Trophoblast cell (in vitro differentiated cells and primary cell): ENCODE data around the gene CERS6.
A peak's percentile ranks its signal among the peaks of the same experiment; 100 is the strongest.

Experiments
- DNase-seq, 2 donors: peaks; one replicate each; pipeline ENCODE4 v3.0.0-alpha.2; 2016
- H2AFZ ChIP-seq: 2 replicates; pipeline ENCODE4 v1.6.1; 2013; ENCODE audit warnings: low read length, moderate library complexity, mild to moderate bottlenecking; ENCODE audit not compliant: insufficient read depth, poor library complexity
- H2AK5ac ChIP-seq: 2 replicates; pipeline ENCODE4 v1.6.1; 2013; ENCODE audit warnings: mild to moderate bottlenecking, low read length
- H2BK120ac ChIP-seq: 2 replicates; pipeline ENCODE4 v1.6.1; 2013; ENCODE audit warnings: low read length, mild to moderate bottlenecking, moderate library complexity; ENCODE audit not compliant: insufficient read depth, poor library complexity
- H2BK12ac ChIP-seq: 2 replicates; pipeline ENCODE4 v1.6.1; 2013; ENCODE audit warnings: mild to moderate bottlenecking, low read length, moderate library complexity
- H2BK5ac ChIP-seq: 2 replicates; pipeline ENCODE4 v1.6.1; 2013; ENCODE audit warnings: low read length, low read depth, moderate library complexity, mild to moderate bottlenecking; ENCODE audit not compliant: poor library complexity
- H3K14ac ChIP-seq: 2 replicates; pipeline ENCODE4 v1.6.1; 2013; ENCODE audit warnings: mild to moderate bottlenecking, low read length
- H3K18ac ChIP-seq: 2 replicates; pipeline ENCODE4 v1.6.1; 2013; ENCODE audit warnings: mild to moderate bottlenecking, low read length
- H3K23ac ChIP-seq: 2 replicates; pipeline ENCODE4 v1.6.1; 2013; ENCODE audit warnings: low read length
- H3K27ac ChIP-seq: 2 replicates; pipeline ENCODE4 v1.5.1; 2013; ENCODE audit warnings: low read depth, mild to moderate bottlenecking, inconsistent platforms, low read length, moderate library complexity
- H3K27me3 ChIP-seq: 2 replicates; pipeline ENCODE4 v1.6.1; 2013; ENCODE audit warnings: inconsistent platforms, mild to moderate bottlenecking, low read length, moderate library complexity; ENCODE audit not compliant: insufficient read depth
- H3K36me3 ChIP-seq, 2 experiments: 1 replicate in 1 of 2; 2 replicates in 1 of 2; pipeline ENCODE4 v1.6.1; 2013; ENCODE audit warnings: low read length in 2 of 2, mild to moderate bottlenecking in 2 of 2, moderate library complexity in 1 of 2; ENCODE audit not compliant: insufficient read depth in 2 of 2, control insufficient read depth in 1 of 2
- H3K4ac ChIP-seq: 2 replicates; pipeline ENCODE4 v1.6.1; 2013; ENCODE audit warnings: low read depth, mild to moderate bottlenecking, low read length, moderate library complexity
- H3K4me1 ChIP-seq, 2 experiments: 1 replicate in 1 of 2; 2 replicates in 1 of 2; pipeline ENCODE4 v1.6.1; 2013; ENCODE audit warnings: low read length in 2 of 2, mild to moderate bottlenecking in 2 of 2, moderate library complexity in 1 of 2; ENCODE audit not compliant: insufficient read depth in 2 of 2, control insufficient read depth in 1 of 2
- H3K4me2 ChIP-seq: 2 replicates; pipeline ENCODE4 v1.6.1; 2013; ENCODE audit warnings: inconsistent platforms, mild to moderate bottlenecking, low read length, moderate library complexity
- H3K4me3 ChIP-seq: 2 replicates; pipeline ENCODE4 v1.5.1; 2013; ENCODE audit warnings: mild to moderate bottlenecking, low read depth, low read length, inconsistent platforms
- H3K79me1 ChIP-seq: one replicate; pipeline ENCODE4 v1.6.1; 2013; ENCODE audit warnings: low read length
- H3K79me2 ChIP-seq: 2 replicates; pipeline ENCODE4 v1.6.1; 2013; ENCODE audit warnings: low read length, mild to moderate bottlenecking; ENCODE audit not compliant: control insufficient read depth, insufficient read depth, poor library complexity
- H3K9ac ChIP-seq: 2 replicates; pipeline ENCODE4 v1.6.1; 2013; ENCODE audit warnings: mild to moderate bottlenecking, low read length
- H3K9me3 ChIP-seq: 2 replicates; pipeline ENCODE4 v1.6.1; 2013; ENCODE audit warnings: low read depth, mild to moderate bottlenecking, control low read depth, inconsistent platforms, low read length; ENCODE audit not compliant: insufficient read depth
- H4K12ac ChIP-seq: 2 replicates; pipeline ENCODE4 v1.6.1; 2013; ENCODE audit warnings: low read depth, mild to moderate bottlenecking, low read length, moderate library complexity
- H4K8ac ChIP-seq: 2 replicates; pipeline ENCODE4 v1.6.1; 2013; ENCODE audit warnings: low read depth, mild to moderate bottlenecking, low read length, moderate library complexity
- H4K91ac ChIP-seq: one replicate; pipeline ENCODE4 v1.6.1; 2013; ENCODE audit warnings: low read depth, mild to moderate bottlenecking, low read length, moderate library complexity
- WGBS: extraction: QIAGEN DNeasy Blood & Tissue Kit; methylation state at CpG from one replicate; pipeline ENCODE4 v1.1.7; 2013; ENCODE audit warnings: missing lambda C conversion rate; ENCODE audit not compliant: insufficient read length, insufficient coverage; ENCODE audit errors: extremely low coverage; 5-methylcytosine and 5-hydroxymethylcytosine counted together

The CERS6 gene

DNA sequence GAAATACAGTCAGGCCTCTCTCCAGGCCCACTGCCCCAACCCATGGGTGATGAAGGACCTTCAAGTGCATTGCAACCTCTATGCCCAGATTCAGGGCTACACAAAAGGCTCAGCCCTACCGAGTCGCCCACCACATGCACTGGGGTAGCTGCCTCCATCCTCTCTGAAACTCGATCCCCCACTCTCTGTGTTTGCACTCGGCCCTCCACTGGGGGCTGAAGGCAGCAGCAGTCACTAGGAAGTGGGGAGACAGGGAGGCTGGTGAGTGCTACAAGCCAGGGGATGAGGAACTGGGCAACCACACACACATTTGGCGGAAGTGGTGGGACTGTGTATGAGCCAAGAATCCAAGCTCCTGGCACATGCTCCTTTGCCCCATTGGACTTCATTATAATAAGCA, 94.6 kb downstream of the CERS6 start:
- H3K14ac ChIP-seq = no peak overlapping the region
- H3K4ac ChIP-seq = no peak overlapping the region
- H3K27me3 ChIP-seq = no peaks in the 10 kb centered on the region
- no peak overlapping the region for H3K18ac ChIP-seq
- no peaks in the 10 kb centered on the region for H3K36me3 ChIP-seq
- no peak overlapping the region for H4K12ac ChIP-seq
- H3K9ac ChIP-seq = no peak overlapping the region
- no peak overlapping the region for H2BK5ac ChIP-seq
- H3K23ac ChIP-seq = no peak overlapping the region
- no peaks in the 10 kb centered on the region for H3K79me1 ChIP-seq
- H4K91ac ChIP-seq = no peak overlapping the region
- no peaks in the 10 kb centered on the region for H3K9me3 ChIP-seq
- DNase-seq = no peak
- H2AK5ac ChIP-seq = no peak overlapping the region
- no peak overlapping the region for H3K27ac ChIP-seq
- H3K4me2 ChIP-seq = no peak overlapping the region
- no peak overlapping the region for H2BK12ac ChIP-seq
- WGBS = no CpG with 5 or more reads among the region's 5 CpGs
- no peak overlapping the region for H3K4me3 ChIP-seq
- no peak overlapping the region for H4K8ac ChIP-seq
- H2AFZ ChIP-seq = no peak overlapping the region
- H2BK120ac ChIP-seq = no peak overlapping the region
- no peaks in the 10 kb centered on the region for H3K79me2 ChIP-seq
- H3K4me1 ChIP-seq = peaks cover 0 to 5% of the 10 kb centered on the region in 2 experiments

DNA sequence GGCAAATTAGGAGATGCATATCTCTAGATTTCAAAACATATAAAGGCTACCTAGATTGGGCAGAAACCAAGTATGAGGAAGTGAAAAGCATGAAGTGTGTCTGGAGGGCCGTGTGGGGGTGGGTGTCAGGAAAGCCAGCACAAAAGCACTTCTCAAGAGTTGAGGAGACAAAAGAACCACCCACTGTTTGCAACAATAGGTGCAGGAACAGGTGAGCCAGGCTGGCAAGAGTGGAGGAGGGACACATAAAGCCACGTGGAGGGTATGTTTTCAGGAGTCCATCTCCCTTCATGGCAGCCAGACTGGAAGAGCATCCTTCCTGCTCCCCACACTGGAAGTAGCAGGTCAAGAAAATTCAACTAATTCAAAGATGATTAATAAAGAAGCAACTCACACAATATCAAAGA, 96.4 kb downstream of the CERS6 start:
- Histone ChIP-seq H2BK12ac (no peak overlapping the region), H2BK5ac (no peak overlapping the region), H3K9me3 (no peaks in the 10 kb centered on the region), H3K27ac (no peak overlapping the region), H3K4ac (no peak overlapping the region), H2AK5ac (no peak overlapping the region), H2BK120ac (no peak overlapping the region), H3K9ac (no peak overlapping the region), H4K8ac (no peak overlapping the region), H3K14ac (no peak overlapping the region), H3K4me3 (no peak overlapping the region), H3K23ac (no peak overlapping the region), H3K79me2 (no peaks in the 10 kb centered on the region), H3K4me1 (peaks cover 0 to 3% of the 10 kb centered on the region in 2 experiments), H3K36me3 (no peaks in the 10 kb centered on the region), H3K79me1 (no peaks in the 10 kb centered on the region), H3K4me2 (peak overlapping the region; percentile 13), H4K12ac (no peak overlapping the region), H3K27me3 (no peaks in the 10 kb centered on the region), H3K18ac (no peak overlapping the region), H4K91ac (no peak overlapping the region), H2AFZ (no peak overlapping the region)
- WGBS = no CpG with 5 or more reads among the region's 2 CpGs
- no peak for DNase-seq

DNA sequence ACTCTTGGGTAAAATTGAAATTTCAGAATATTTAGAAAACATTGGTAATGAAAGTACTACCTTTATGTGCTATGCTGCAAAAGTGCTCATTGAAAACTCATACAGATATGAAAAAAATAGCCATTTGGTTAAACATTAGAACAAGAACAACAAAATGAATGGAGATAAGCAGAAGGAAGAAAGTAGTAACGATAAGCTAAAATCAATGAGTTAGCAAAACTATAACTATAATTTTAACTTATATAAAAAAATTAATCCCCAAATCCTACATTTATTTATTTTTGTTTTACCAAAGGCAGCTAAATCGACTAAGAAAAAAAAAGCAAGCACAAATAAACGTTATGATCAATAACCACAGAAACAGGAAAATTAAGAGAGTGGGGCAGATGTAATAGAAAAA, 99.2 kb downstream of the CERS6 start:
- no peak overlapping the region for H4K12ac ChIP-seq
- no peak overlapping the region for H2BK120ac ChIP-seq
- no CpG with 5 or more reads among the region's 3 CpGs for WGBS
- H2BK5ac ChIP-seq = no peak overlapping the region
- H2BK12ac ChIP-seq = no peak overlapping the region
- no peak overlapping the region for H3K9ac ChIP-seq
- no peak overlapping the region for H3K27ac ChIP-seq
- no peaks in the 10 kb centered on the region for H3K36me3 ChIP-seq
- no peaks in the 10 kb centered on the region for H3K79me2 ChIP-seq
- no peaks in the 10 kb centered on the region for H3K79me1 ChIP-seq
- H3K9me3 ChIP-seq = no peaks in the 10 kb centered on the region
- H3K23ac ChIP-seq = no peak overlapping the region
- no peak overlapping the region for H4K91ac ChIP-seq
- H3K4me2 ChIP-seq = no peak overlapping the region
- DNase-seq = no peak
- H3K4ac ChIP-seq = no peak overlapping the region
- no peak overlapping the region for H2AFZ ChIP-seq
- H3K4me1 ChIP-seq = peaks cover 0 to 3% of the 10 kb centered on the region in 2 experiments
- H3K14ac ChIP-seq = no peak overlapping the region
- H3K27me3 ChIP-seq = no peaks in the 10 kb centered on the region
- no peak overlapping the region for H3K4me3 ChIP-seq
- no peak overlapping the region for H3K18ac ChIP-seq
- H2AK5ac ChIP-seq = no peak overlapping the region
- H4K8ac ChIP-seq = no peak overlapping the region

DNA sequence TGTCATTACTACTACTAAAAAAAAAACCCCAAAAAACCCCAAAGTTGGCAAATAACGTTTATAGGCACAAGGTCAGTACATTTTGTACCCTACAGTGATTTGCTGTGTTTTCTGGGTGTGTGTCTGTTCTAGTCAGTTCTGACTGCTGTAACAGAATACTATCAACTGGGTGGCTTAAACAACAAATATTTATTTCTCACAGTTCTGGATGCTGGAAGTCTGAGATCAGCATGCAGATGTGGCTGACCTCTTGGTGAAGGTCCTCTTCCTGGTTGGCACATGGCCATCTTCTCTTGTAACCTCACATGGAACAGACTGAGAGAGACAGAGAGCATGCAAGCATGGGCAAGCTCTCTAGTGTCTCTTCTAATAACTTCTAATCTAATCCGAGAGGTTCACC, 103.1 kb downstream of the CERS6 start:
- DNase-seq = no peak
- Histone ChIP-seq H3K4me1 (no peaks in the 10 kb centered on the region), H4K8ac (no peak overlapping the region)

More for the DNA sequence above, 103.1 kb downstream of the CERS6 start:
- Histone ChIP-seq H2BK5ac (no peak overlapping the region), H3K23ac (no peak overlapping the region), H3K9ac (no peak overlapping the region), H3K79me2 (no peaks in the 10 kb centered on the region), H4K91ac (no peak overlapping the region), H3K4me2 (no peak overlapping the region), H3K4ac (no peak overlapping the region), H3K27ac (no peak overlapping the region), H3K79me1 (no peaks in the 10 kb centered on the region), H2BK12ac (no peak overlapping the region), H3K18ac (no peak overlapping the region), H3K9me3 (no peaks in the 10 kb centered on the region), H3K27me3 (no peaks in the 10 kb centered on the region), H2AK5ac (no peak overlapping the region), H2AFZ (no peak overlapping the region), H3K36me3 (peaks cover 0 to 1% of the 10 kb centered on the region in 2 experiments), H3K14ac (no peak overlapping the region), H3K4me3 (no peak overlapping the region), H2BK120ac (no peak overlapping the region), H4K12ac (no peak overlapping the region)
- WGBS = no CpG with 5 or more reads among the region's 2 CpGs
